DMS114 treated with DMSO at 0.1 percent for 48 hours (cell line): ENCODE results near the gene B4GALT7.

ENCODE experiments used
- DNase-seq: peaks from one replicate; lab custom pipeline; 2025; ENCODE audit not compliant: unreplicated experiment; lab: John Stamatoyannopoulos, UW

Gene B4GALT7

DNA sequence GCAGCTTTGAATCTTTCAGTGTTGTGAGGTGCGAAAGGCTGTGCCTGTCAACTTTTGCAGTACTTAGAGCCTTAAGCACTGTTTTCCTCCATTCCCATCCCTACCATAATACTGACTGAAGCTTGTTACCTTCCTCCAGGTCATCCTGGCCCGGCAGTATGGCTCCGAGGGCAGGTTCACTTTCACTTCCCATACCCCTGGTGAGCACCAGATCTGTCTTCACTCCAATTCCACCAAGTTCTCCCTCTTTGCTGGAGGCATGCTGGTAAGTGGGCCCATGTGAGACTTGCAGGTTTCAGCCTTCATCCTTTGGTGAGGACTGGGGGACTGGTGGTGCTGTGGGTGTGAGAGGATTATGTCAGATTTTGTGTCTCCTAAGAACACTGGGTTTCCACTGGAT lies 6.4 kb upstream of the B4GALT7 start:
- no peak for DNase-seq

- no peak for DNase-seq
Observed at GRCh38 chr5:177594071-177594470, 5.9 kb upstream of the B4GALT7 start.

GRCh38 chr5:177595026-177595585 lies 4.8 kb upstream of the B4GALT7 start:
- no peak for DNase-seq

- DNase-seq: no peak
Observed at GRCh38 chr5:177595991-177596774, 3.7 kb upstream of the B4GALT7 start.

GRCh38 chr5:177596775-177597238 lies 3.1 kb upstream of the B4GALT7 start:
- DNase-seq: no peak

- no peak for DNase-seq
Observed at GRCh38 chr5:177598477-177598876, 1.5 kb upstream of the B4GALT7 start.

DNA sequence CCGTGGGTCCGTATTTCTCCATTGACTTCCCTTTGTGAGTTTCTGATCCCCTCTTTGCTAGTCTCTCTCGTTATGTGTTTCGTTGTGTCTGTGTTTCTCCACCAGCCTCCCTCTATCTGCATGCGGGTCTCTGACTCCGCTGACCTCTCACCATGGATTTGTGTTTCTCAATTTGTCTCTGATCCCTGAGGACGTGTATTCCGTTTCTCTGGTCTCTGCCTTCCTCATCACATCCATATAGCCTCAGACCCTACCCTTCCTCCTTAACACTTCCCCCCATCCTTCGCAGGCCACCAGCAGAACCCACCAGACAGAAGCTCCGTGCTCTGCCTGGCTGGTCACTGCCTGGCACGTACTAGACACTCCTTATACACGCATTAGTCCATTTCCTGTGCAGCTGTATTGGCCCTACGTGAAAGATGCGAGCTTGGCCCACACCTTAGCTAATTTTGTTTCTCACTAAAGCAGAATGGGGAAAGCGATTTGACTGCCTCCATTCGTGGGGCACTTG lies 631 bp downstream of the B4GALT7 start:
- DNase-seq: no peak

- DNase-seq: no peak
Observed at GRCh38 chr5:177601126-177601525, 1.2 kb downstream of the B4GALT7 start.

DNA sequence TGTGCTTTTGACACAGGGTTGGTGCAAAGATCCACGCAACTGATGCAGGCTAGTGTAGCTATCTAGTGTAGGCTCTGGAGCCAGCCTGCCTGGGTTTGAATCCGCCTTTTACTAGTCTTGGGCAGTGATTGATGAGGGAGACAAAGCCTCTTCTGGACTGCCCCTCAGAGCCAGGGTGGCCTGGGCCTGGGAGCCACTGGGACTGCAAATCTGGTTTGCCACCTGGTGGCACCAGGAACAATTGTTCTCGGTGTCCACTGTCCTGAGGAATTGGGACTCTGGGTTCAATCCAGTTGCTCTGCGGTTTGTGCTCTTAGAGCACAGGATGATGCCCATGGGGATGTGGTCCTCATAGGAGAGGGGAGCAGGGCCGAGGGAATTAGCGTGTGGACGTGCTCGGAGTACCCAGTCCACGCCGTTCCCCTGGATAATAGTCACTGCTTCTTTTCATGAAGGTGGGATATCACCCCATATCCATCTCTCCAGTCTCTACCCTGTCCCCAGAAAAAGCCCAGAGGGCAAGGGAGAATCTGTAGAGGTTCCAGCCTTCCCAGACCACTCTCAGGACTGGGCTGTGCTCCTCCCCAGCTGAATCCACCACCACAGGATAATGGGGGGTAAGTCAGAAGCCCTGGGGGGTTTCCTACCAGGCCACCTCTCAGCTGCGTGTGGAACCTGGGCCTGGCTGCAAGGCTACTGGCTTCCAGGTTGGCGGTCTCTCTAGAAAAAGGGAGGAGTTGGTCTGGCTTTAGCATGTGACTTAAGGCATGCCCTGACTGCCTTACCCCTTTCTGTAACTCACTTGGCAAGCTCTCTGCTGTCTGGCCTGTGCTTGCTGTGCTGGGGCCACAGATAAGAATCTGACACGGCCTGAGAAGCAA lies 1.9 kb downstream of the B4GALT7 start:
- no peak for DNase-seq

DNA sequence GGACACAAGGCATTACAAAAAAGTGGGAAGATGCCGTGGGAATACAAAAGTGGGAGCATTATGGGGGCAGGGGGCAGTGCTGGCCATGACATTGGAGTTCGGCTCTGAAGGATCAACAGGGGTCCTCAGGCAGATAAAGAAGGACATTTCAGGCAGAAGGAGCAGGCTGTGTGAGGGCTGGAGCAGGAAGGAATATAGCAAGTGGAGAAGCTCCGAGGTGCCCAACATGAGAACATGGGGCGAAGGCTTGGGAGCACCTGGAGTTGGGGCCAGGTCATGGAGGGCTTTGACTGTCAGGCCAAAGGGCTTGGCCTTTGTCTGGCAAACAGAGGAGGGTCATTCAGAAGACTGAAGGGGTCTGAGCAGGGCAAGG lies 2.5 kb downstream of the B4GALT7 start:
- no peak for DNase-seq

DNA sequence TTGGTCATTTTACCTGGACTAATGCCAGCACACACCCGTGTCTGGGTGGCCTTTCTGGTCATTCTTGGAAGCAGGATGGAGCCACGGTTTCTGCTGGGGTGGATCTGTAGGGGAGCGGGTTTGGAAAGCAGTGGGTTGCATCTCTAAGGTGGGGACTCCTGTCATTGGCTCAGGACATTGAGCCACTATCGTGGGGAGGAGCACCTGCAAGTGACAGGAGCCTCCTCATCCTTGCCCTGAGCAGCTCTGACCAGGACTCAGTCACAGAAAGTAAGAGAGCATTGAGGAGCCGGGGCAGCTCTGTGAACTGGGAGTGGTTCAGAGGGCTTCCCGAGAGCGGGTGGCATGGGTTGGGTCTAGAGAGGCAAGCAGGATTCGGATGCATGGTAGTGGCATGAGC lies 3.7 kb downstream of the B4GALT7 start:
- no peak for DNase-seq

DNA sequence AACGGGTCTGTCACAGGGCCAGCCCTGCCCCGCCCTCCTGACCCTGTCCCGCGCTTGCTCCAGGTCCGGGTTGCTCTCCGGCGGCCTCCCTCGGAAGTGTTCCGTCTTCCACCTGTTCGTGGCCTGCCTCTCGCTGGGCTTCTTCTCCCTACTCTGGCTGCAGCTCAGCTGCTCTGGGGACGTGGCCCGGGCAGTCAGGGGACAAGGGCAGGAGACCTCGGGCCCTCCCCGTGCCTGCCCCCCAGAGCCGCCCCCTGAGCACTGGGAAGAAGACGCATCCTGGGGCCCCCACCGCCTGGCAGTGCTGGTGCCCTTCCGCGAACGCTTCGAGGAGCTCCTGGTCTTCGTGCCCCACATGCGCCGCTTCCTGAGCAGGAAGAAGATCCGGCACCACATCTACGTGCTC lies 4.2 kb downstream of the B4GALT7 start:
- no peak for DNase-seq

GRCh38 chr5:177604656-177605055 lies 4.7 kb downstream of the B4GALT7 start:
- no peak for DNase-seq

DNA sequence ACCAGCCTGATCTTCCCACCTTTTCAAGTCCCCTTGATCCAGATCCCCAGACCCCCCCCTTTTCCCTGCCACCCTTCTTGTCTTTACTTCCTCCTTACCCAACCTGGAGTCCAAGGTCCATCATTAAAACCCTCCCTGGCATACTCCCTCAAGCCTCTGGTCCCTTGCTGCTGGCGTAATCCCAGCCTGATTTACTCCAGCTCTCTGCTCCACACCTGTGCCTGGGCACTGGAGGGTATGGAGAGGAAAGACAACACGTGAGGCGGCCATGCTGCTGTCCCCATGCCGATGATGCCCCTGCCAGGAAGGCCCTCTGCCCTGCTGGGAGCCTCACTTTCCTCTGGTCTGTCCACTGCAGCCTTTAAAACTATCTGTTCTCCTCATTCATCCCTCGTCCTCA lies 5.1 kb downstream of the B4GALT7 start:
- DNase-seq: no peak

GRCh38 chr5:177605667-177606066 lies 5.7 kb downstream of the B4GALT7 start:
- no peak for DNase-seq

DNA sequence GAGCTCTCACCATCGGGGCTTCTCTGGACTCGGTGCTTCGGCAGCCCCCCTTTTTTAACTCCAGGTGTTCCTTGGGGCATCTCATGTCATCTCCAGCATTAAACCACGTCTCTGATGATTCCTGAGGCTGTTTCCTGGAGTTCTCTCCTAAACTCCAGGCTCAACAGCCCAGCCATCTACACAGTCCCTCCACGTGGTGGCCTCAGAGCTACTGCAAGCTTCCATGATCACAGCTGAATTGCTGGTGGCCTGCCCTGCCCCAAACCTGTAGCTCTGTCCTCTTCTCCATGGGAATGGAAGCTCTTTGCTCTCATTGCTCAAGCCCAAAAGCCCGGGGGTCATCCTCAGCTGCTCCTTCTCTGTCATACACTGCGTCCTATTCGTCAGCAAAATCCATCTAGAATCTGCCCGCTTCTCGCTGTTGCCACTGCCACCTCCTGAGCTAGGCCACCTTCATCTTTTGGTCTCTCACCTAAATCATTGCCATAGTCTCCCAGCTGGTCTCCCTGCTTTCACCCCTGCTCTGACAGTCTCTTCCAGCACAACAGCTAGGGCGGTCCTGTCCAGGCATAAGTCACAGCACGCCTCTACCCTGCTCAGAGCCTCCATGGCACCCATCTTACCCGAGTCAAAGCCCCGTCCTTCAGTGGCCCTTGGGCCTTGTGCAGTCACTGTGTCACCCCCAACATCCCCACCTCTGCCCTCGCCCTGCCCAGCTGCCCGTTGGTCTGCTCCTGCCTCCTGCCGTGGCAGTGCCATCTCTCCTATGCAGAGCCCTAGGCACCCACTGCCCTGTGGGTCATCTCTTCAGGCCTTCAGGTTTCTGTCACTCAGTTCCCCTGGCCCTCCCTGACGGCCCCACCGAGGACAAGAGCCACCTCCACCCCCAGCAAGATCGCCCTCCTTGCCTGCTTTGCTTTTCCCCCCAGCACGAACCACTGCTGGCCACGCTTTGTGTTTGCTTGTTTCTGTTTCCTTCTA lies 6.4 kb downstream of the B4GALT7 start:
- no peak for DNase-seq

DNA sequence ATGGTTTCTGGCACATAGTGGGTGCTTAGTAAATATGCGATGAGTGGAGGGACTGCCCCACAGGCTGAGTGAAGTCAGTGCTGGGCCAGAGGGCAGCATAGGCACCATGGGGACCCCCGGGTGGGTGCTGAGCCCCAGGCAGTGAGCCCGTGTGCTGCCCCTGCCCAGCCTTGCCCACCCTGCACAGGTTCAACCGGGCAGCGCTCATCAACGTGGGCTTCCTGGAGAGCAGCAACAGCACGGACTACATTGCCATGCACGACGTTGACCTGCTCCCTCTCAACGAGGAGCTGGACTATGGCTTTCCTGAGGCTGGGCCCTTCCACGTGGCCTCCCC lies 7.2 kb downstream of the B4GALT7 start:
- no peak for DNase-seq

DNA sequence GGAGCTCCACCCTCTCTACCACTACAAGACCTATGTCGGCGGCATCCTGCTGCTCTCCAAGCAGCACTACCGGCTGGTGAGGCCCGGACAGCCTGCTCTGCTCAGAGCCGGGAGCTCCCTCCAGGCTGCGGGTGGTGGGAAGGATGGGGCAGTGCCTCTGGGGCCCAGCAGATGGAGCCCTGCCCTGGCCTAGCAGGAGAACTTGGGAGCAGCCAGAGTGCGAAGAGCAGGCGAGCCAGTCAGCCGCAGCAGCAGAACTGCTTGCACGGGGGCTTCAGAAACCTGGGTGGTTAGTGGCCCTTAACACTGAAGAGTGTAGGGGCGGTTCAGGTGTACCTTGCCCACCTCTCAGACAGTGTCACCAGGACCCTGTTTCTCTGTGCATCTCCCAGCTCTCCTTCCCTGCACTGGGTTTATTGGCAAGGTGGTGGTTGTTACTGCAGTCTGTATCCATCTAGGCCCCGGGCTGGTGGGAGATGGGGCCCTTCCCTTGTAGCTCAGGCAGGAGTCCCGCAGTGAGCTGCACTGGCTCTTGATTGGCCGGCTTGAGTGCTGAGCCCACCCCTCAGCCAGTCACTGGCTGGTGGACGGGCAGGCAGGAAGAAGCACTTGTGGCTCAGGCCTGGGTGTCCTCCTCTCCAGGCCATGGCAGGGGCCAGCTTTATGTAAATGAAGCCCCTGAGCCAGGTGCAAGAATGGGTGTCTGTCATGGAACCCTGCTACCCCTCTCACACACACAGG lies 7.7 kb downstream of the B4GALT7 start:
- DNase-seq: peak; percentile 70

GRCh38 chr5:177608243-177609075 lies 8.5 kb downstream of the B4GALT7 start:
- no peak for DNase-seq
